Stimulated activated CD8-positive, alpha-beta memory T cell treated with anti-CD3 and anti-CD28 coated beads, Interleukin-7, amount 100 ng/mL, for 1 hour (primary cell): Measurements from ENCODE around the gene ARID5B.

Experiments used
- DNase-seq, 2 donors: peaks; one replicate each; pipeline ENCODE4 v3.0.0-alpha.2; 2020; ENCODE audit warnings: low read depth in 2 of 2

Gene ARID5B

DNA sequence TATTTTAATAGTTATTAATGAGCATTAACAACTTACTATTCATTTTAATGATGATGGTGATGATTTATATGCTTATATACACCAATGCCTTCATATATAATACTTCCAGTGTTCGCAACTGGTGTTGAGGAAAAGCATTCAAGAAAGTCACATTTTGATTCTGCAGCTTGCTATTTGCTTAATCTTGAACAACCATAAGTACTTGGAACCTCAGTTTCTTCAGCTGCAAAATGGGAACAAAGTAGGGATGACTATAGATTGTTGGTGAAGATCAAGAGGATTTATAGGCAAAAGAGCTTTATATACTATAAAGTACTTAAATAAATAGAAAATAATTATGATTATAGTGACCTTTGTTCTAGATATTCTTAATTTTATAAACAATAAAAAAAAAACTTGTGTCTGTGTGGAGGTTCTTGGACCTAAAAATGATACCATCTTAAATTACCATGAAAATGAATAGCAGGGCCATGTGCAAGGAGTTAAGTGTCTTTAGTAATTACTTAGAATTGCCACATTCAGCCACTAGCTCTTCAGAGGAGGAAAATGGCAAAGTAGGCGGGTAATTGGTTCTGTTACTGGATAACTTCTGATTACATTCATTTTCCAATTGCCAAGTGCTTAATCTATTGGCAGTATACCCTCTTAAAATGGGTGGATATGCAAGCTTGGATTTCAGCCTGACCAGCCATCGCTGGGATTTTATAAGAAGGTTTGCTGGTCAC lies 4.5 kb downstream of the ARID5B start:
- no peak for DNase-seq

DNA sequence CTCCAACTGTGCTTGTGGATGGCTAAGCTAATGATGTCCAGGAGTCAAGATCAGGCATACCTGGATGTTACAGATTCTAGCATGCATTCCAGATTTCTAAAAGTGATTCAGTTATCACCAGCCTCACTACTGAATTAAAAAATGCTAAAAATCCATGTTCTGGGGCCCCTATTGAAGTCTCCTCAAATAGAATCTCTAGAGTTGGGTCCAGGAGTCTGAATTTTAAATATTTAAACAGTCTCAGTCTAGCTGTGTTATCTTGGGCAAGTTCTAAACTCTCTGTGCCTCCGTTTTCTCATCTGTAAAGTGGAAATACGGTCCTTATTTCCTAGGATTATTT lies 5.0 kb downstream of the ARID5B start:
- no peak for DNase-seq

GRCh38 chr10:61907011-61907410 lies 5.5 kb downstream of the ARID5B start:
- no peak for DNase-seq

DNA sequence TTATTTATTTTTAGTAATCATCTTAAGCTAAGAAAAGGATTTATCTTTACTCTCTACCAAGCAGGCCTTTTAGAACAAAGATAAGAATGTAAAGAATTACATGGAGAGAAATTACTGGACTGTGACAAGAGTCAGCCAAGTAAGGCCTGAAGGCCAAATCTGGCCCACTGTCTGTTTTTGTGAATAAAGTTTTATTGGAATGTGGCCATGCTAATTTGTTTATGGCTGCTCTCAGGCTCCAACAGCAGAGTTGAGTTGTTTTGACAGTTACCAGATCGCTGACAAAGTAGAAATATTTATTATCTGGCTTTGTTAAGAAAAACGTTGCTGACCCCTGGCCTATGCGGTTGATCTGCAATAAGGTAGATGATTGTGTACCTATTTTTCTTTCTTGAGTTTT lies 6.1 kb downstream of the ARID5B start:
- no peak for DNase-seq

GRCh38 chr10:61910226-61910805 lies 8.8 kb downstream of the ARID5B start:
- DNase-seq = no peak

DNA sequence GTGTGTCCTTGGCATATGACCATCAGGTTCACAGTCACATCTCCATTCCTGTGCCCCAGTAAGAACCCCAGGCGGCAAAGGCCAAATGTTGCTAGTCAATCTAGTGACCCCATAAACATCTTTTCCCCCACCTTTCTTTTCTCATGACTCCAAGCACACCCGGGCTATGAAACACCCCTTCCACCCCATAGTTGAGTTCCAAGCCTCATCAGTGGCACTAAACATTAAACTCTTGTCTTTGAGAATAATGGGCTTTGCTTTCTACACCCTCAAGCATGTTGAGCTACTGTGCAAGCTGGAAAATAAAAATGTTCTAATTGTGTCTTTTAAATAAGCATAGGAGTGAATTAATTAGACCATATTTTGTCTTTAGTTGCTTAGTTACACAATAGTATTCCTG lies 9.4 kb downstream of the ARID5B start:
- no peak for DNase-seq

DNA sequence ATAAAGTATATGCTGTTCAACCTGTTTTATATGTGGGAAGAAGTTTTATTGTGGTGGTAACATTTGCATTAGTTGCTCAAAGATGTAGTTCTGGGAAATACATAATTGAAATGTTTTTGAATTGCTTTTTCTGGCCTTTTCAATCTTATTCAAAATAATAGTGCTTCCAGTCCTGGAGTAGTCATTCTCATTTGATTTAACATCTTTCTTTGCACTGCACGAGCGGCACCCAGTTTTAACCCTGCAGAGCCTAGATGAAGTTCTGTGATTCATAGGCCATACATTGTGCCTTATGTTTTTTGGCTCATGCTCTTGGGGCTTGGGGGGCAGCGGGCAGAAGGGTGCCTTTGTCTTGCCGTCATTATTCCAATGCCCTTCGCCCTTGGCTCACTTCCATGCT lies 9.9 kb downstream of the ARID5B start:
- no peak for DNase-seq

DNA sequence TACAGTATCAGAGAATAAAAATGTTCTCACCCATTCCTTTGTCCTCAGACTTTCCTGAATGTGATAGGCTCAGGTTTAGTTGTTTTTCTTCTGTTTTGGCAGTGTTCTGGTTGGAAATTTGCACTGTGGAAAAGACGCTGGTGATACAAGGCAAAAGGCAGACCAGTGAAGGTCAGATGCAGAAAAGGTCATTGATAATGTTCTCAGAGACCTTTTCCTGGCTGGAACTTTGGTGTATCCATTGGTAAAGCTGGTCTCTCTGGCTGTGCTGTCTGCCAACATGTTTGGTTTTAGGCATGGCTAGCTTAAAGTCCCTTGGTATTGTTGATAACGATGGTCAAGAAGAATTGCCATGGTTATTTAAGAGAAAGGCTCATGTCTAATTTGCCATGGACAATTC lies 11.5 kb downstream of the ARID5B start:
- DNase-seq = no peak

- no peak for DNase-seq
Measured at GRCh38 chr10:61918140-61918539, 16.6 kb downstream of the ARID5B start.

GRCh38 chr10:61918989-61919388 lies 17.5 kb downstream of the ARID5B start:
- DNase-seq = no peak

- DNase-seq = no peak
Measured at GRCh38 chr10:61919646-61920215, 18.2 kb downstream of the ARID5B start.

GRCh38 chr10:61921143-61921542 lies 19.6 kb downstream of the ARID5B start:
- no peak for DNase-seq

- no peak for DNase-seq
Measured at GRCh38 chr10:61923210-61923949, 21.9 kb downstream of the ARID5B start.

- no peak for DNase-seq
Measured at GRCh38 chr10:61923950-61924274, 22.4 kb downstream of the ARID5B start.

GRCh38 chr10:61929555-61929954 lies 28.1 kb downstream of the ARID5B start:
- DNase-seq = no peak

DNA sequence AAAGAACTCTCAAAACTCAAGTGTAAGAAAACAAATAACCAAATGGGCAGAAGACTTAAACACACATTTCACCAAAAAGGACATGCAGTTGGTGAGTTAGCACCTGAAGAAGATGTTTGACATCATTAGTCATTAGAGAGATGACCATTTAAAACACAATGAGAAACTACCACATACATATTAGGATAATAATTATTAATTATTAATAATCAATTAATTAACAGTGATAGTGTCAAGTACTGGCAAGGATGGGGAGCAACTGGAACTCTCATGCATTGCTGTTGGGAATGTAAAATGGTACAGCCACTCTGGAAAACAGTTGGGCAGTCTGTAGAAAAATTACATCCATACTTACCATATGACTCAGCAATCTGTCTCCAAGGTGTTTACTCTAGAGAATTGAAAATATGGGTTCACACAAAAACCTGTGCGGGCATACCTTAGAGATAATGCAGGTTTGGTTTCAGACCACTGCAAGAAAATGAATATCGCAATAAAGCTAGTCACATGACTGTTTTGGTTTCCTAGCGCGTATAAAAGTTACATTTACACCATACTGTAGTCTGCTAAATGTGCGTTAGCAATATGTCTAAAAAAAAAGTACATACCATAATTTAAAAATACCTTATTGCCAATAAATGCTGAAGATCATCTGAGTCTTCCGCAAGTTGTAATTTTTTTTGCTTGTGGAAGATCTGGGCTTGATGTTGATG lies 30.3 kb downstream of the ARID5B start:
- DNase-seq = no peak

- DNase-seq = no peak
Measured at GRCh38 chr10:61933859-61934555, 32.5 kb downstream of the ARID5B start.

DNA sequence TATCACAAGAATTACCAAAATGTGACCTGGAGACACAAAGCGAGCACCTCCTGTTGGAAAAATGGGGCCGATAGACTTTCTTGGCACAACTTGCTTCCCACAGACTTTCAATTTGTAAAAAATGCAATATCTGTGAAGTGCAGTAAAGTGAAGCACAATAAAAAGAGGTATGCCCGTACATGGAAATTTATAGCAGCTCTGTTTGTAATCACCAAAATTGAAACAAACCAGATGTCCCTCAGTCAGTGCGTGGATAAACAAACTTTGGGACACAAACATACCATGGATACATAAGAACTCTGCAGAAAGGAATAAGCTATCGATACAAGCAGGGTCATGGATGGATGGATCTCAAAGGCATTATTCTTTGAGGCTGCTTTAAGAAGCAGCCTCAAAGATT lies 33.6 kb downstream of the ARID5B start:
- no peak for DNase-seq

DNA sequence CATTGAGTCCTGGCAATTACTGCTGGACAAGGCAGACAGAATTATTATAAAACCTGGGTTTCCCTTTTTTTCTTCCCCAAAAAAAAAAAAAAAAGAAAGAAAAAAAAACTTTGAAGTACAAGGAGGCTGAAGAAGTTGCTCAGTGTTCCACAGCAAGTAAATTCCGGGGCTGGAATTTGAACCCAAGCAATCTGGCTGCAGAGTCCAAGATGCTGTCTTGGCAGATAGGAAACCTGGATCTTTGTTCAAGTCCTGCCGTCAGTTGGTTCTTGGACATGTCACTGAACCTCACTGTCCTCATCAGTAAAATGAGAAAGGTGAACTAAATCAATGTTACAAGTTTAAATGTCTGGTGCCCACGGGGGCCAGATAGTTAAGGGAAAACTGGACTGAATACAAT lies 35.3 kb downstream of the ARID5B start:
- DNase-seq = no peak

DNA sequence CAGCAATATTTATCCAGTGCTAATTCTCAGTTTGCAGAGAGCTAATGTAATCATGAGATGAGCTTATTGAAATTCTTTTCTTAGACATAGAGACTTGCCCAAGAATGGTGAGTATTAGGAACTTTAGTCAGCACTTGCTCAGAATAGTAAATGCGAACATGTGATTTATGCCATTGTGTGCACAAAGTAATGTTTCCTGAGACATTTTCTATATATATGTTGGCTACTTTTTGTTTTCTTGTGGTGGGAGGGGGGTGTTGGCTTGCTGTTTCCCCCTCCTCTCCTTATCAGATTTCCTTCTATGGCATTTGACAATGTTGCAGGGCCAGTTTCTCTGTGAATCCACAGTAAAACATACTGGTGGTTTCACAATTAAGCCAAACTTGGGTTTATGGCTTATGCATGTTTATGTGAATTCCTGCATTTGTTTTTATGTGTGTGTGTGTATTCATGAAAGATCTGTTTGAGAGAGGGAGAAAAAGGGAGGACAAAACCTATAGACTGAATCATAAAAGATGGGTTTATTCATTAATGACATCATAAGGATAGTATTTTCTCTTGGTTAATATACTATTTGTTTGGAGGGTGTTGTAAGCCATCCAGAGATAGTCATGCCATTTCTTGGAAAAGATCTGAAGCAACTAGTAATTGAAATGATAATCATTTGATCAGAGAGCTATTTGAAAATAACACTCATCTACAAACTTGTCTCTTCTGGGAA lies 36.3 kb downstream of the ARID5B start:
- no peak for DNase-seq

- no peak for DNase-seq
Measured at GRCh38 chr10:61939902-61940301, 38.4 kb downstream of the ARID5B start.
